GM12891 (cell line): Measurements from ENCODE around the gene MOB3A.
"Not testable (repeated sequence)": the region's sequence is repeated elsewhere in the genome, so short reads cannot be mapped to it uniquely, and the experiment has no call there.

ENCODE experiments used
- DNase-seq: peaks from one replicate; pipeline ENCODE4 v3.0.0; 2011; ENCODE audit warnings: low spot score; ENCODE audit not compliant: insufficient read length
- FAIRE-seq: peaks from 2 replicates; lab custom pipeline; 2011; peaks lifted over from hg19 to GRCh38; lab: Jason Lieb, UNC
- PAX5 ChIP-seq: IDR thresholded peaks from 2 replicates; pipeline ENCODE4 v1.6.1; 2011; ENCODE audit warnings: low read length, moderate library complexity, mild to moderate bottlenecking; ENCODE audit not compliant: insufficient read depth, severe bottlenecking
- POLR2A ChIP-seq: IDR thresholded peaks from 2 replicates; pipeline ENCODE4 v1.6.1; 2011; ENCODE audit warnings: low read depth, low read length, control low read depth
- POLR2AphosphoS5 ChIP-seq: IDR thresholded peaks from 2 replicates; pipeline ENCODE4 v1.6.1; 2011; ENCODE audit warnings: low read depth, low read length, control low read depth
- POU2F2 ChIP-seq: IDR thresholded peaks from 2 replicates; pipeline ENCODE4 v1.6.1; 2011; ENCODE audit warnings: low read depth, mild to moderate bottlenecking, control low read depth, low read length, moderate library complexity
- SPI1 ChIP-seq: IDR thresholded peaks from 2 replicates; pipeline ENCODE4 v1.6.1; 2011; ENCODE audit warnings: low read depth, low read length, control low read depth
- TAF1 ChIP-seq: IDR thresholded peaks from 2 replicates; pipeline ENCODE4 v1.6.1; 2011; ENCODE audit warnings: low read depth, low read length, control low read depth

The MOB3A gene

GRCh38 chr19:2037651-2038255 is 58.4 kb downstream of the MOB3A start:
- DNase-seq (no peak), FAIRE-seq (no peak)
- no peak for TF ChIP-seq TAF1
- no peak for TF ChIP-seq SPI1

GRCh38 chr19:2036424-2036823 is 59.7 kb downstream of the MOB3A start:
- DNase-seq (no peak), FAIRE-seq (no peak)
- TF ChIP-seq POU2F2 (no peak), TAF1 (no peak), POLR2AphosphoS5 (no peak), PAX5 (no peak), POLR2A (no peak), SPI1 (no peak)

GRCh38 chr19:2035590-2035991 is 60.5 kb downstream of the MOB3A start:
- DNase-seq (no peak), FAIRE-seq (no peak)
- TF ChIP-seq PAX5 (no peak), TAF1 (no peak), POLR2AphosphoS5 (no peak)

- DNase-seq, result no peak
- no peak for FAIRE-seq
Observed at GRCh38 chr19:2034729-2035589, 61.2 kb downstream of the MOB3A start.

GRCh38 chr19:2034253-2034652 is 61.9 kb downstream of the MOB3A start:
- not testable (repeated sequence) for FAIRE-seq, DNase-seq

More at GRCh38 chr19:2034729-2035589, 61.2 kb downstream of the MOB3A start:
- no peak for TF ChIP-seq POLR2AphosphoS5
- TF ChIP-seq POLR2A, result no peak
- no peak for TF ChIP-seq SPI1
- no peak for TF ChIP-seq TAF1
- no peak for TF ChIP-seq POU2F2
- TF ChIP-seq PAX5, result no peak

- TF ChIP-seq PAX5 (no peak), SPI1 (no peak), POLR2A (no peak), POU2F2 (no peak)
- FAIRE-seq (no peak), DNase-seq (no peak)
Observed at GRCh38 chr19:2033825-2034159, 62.3 kb downstream of the MOB3A start.

- no peak for TF ChIP-seq POLR2AphosphoS5
- TF ChIP-seq POLR2A, result no peak
- no peak for TF ChIP-seq POU2F2
- TF ChIP-seq PAX5, result no peak
- no peak for TF ChIP-seq TAF1
- no peak for TF ChIP-seq SPI1
- FAIRE-seq, result no peak
Observed at GRCh38 chr19:2033115-2033824, 62.9 kb downstream of the MOB3A start.

GRCh38 chr19:2032296-2032941 is 63.7 kb downstream of the MOB3A start:
- FAIRE-seq (peak; percentile 78), DNase-seq (no peak)
- TF ChIP-seq POLR2A, result no peak
- no peak for TF ChIP-seq POU2F2
- TF ChIP-seq TAF1, result no peak
- no peak for TF ChIP-seq POLR2AphosphoS5
- TF ChIP-seq SPI1, result no peak
- TF ChIP-seq PAX5, result no peak

More at GRCh38 chr19:2033115-2033824, 62.9 kb downstream of the MOB3A start:
- DNase-seq, result no peak

- FAIRE-seq (no peak), DNase-seq (no peak)
- TF ChIP-seq SPI1 (no peak), POLR2A (no peak), POLR2AphosphoS5 (no peak), TAF1 (no peak), POU2F2 (no peak), PAX5 (no peak)
Observed at GRCh38 chr19:2027361-2027760, 68.8 kb downstream of the MOB3A start.
